Heart right ventricle (tissue), 16 donors: ENCODE measurements around the gene ENOX1. TPM values are rescaled to one million over a fixed set of nuclear protein-coding genes. Genes with fewer than 3 reads are reported as not detected.

ENCODE experiments used
- ATAC-seq, 8 donors: fragments of 200-7000 bp; cut with Tn5 transposase; one replicate each; pipeline ENCODE4 v1.9.1; 2020; ENCODE audit warnings: mild to moderate bottlenecking in 8 of 8, moderate library complexity in 8 of 8, moderate number of reproducible peaks in 1 of 8
- DNase-seq, 2 donors: peaks; one replicate each; pipeline ENCODE4 v3.0.0-alpha.2; 2020
- H3K27ac ChIP-seq, 10 donors: fragments of 200-600 bp; sonication (generic) in 2 of 10; one replicate each; pipeline versions ENCODE4 v1.5.0 to v1.8.0; 2020 to 2022; ENCODE audit warnings: mild to moderate bottlenecking in 3 of 10
- H3K27me3 ChIP-seq, 7 donors: fragments of 200-600 bp; one replicate each; pipeline ENCODE4 v1.8.0; 2021 to 2022; ENCODE audit warnings: mild to moderate bottlenecking in 2 of 7
- H3K36me3 ChIP-seq, 9 donors: fragments of 200-600 bp; sonication (generic) in 1 of 9; one replicate each; pipeline versions ENCODE4 v1.5.0 to v1.8.0; 2020 to 2022; ENCODE audit warnings: mild to moderate bottlenecking in 2 of 9
- H3K4me1 ChIP-seq, 9 donors: fragments of 200-600 bp; sonication (generic) in 1 of 9; one replicate each; pipeline versions ENCODE4 v1.5.0 to v1.8.0; 2020 to 2022; ENCODE audit warnings: mild to moderate bottlenecking in 4 of 9
- H3K4me3 ChIP-seq, 10 donors: fragments of 200-600 bp; sonication (generic) in 2 of 10; one replicate each; pipeline versions ENCODE4 v1.5.0 to v1.8.0; 2020 to 2022; ENCODE audit warnings: mild to moderate bottlenecking in 7 of 10, moderate library complexity in 2 of 10
- H3K9me3 ChIP-seq, 11 donors: fragments of 200-600 bp in 10 of 11; sonication (generic) in 2 of 11; one replicate each; pipeline versions ENCODE4 v1.5.0 to v1.8.0; 2013 to 2022; ENCODE audit warnings: mild to moderate bottlenecking in 2 of 11, control low read depth in 1 of 11, moderate library complexity in 1 of 11
- CTCF ChIP-seq, 9 donors: fragments of 200-600 bp; sonication (generic) in 2 of 9; IDR thresholded peaks; one replicate each; pipeline versions ENCODE4 v1.5.0 to v1.8.0; 2021 to 2022; ENCODE audit warnings: antibody characterized with exemption in 9 of 9, mild to moderate bottlenecking in 5 of 9, moderate library complexity in 1 of 9
- WGBS, 2 donors: extraction: QIAGEN DNeasy Blood & Tissue Kit; methylation state at CpG; one replicate each; pipeline ENCODE4 v1.1.7; 2013; ENCODE audit warnings: inconsistent platforms in 1 of 2; 5-methylcytosine and 5-hydroxymethylcytosine counted together
- intact Hi-C, 10 donors: fragments of 100-400 bp; cut with DNase I; formaldehyde crosslinking; loops; one replicate each; pipeline versions ENCODE4 v1.11.1 to v1.14.2; 2022
- polyA plus RNA-seq, 2 donors: library from polyadenylated mRNA; stranded (reverse); fragments of 200-250 nt; gene quantifications; one replicate each; pipeline ENCODE4 v1.2.3, GENCODE V29; 2013
- total RNA-seq, 10 donors: library from RNA; stranded (reverse); fragmentation: NEBNext Ultra II Directional in 3 of 10; extraction: Animal tissue kit (Norgen Biotek cat#: 25700) in 3 of 10; gene quantifications; one replicate each; pipeline versions ENCODE4 v1.2.1 to v1.2.4, GENCODE V29; 2021 to 2023
- donor health status: Arrhythmogenic right ventricular cardiomyopathy.
- donor health status: ischemic (EF 13 %, LVEDD 7.1; RV severe dilation, severe dysfunction).
- donor health status: healthy with polysubstance abuse.
- donor health status: DM: no; HTN: yes; CAD: no.
- donor health status: DM: no; HTN: no; CAD: no.
- donor health status: ischemic (EF 25% LVEDD 6.9; RV normal size, moderate dysfunction).
- donor health status: ischemic (EF 25% LVEDD 5.7; RV mildly dilated, moderate dysfunction).
- donor health status: healthy.
- donor health status: DM: yes; HTN: yes; CAD: no.
- donor health status: Ischemic cardiomyopathy.
- donor health status: ischemic (EF 35%, LVEDD 5.7; RV mildly dilated, moderate dysfunction).
- donor health status: nonischemic (EF 11% LVEDD 7.7; RV severe dilation, severe dysfunction).
- donor health status: DM: yes; HTN: yes; CAD: no.
- donor health status: PGD.
- donor health status: ischemic (EF 29% LVEDD 5.4; RV normal size, mild dysfunction).
- donor health status: nonischemic (EF 23%, LVEDD 6.1; RV moderate dilation, normal function).

Gene ENOX1
- total and polyA plus RNA-seq, 12 donors: 2.0 to 10.4 (median 7.1) TPM

GRCh38 chr13:43767341-43767931 lies 19.3 kb downstream of the ENOX1 start:
- H3K4me3 ChIP-seq: peak overlapping the region in 1 of 10 donors; percentile 3
- no peaks in the 10 kb centered on the region for H3K9me3 ChIP-seq
- no peaks in the 10 kb centered on the region for H3K36me3 ChIP-seq
- no peak for TF ChIP-seq CTCF (IDR thresholded peaks at IDR 0.05)
- peak overlapping the region; percentile 4 to 86 (median 73) for H3K27ac ChIP-seq
- DNase-seq (peak; percentile 21 to 34), ATAC-seq (peak; percentile 80 to 92 (median 90))
- 28 to 31% methylated on average over 2 of the region's 2 CpGs for WGBS, 2 donors
- H3K4me1 ChIP-seq: peaks cover 0 to 50% (median 24%) of the 10 kb centered on the region in 9 donors
- intact Hi-C loops: loop anchor here in 2 of 10 donors (5.0 kb wide), 2 partner anchors 70 to 80 kb away; no protein-coding TSS in a partner anchor
- H3K27me3 ChIP-seq: no peaks in the 10 kb centered on the region

- intact Hi-C loops: loop anchor here in 2 of 10 donors (5.0 kb wide), 2 partner anchors 69 to 79 kb away; no protein-coding TSS in a partner anchor
- no peak for TF ChIP-seq CTCF (IDR thresholded peaks at IDR 0.05)
- H3K36me3 ChIP-seq: no peaks in the 10 kb centered on the region
- DNase-seq (peak; percentile 35 to 41), ATAC-seq (peak; percentile 75 to 88 (median 86))
- H3K27ac ChIP-seq: peak overlapping the region; percentile 4 to 86 (median 73)
- peak overlapping the region in 1 of 10 donors; percentile 3 for H3K4me3 ChIP-seq
- H3K9me3 ChIP-seq: no peaks in the 10 kb centered on the region
- peaks cover 0 to 51% (median 24%) of the 10 kb centered on the region in 9 donors for H3K4me1 ChIP-seq
- 17 to 30% methylated on average over 5 of the region's 5 CpGs for WGBS, 2 donors
- H3K27me3 ChIP-seq: no peaks in the 10 kb centered on the region
Measured at GRCh38 chr13:43766725-43767124, 20.0 kb downstream of the ENOX1 start.

- H3K27me3 ChIP-seq: no peaks in the 10 kb centered on the region
- no peak overlapping the region for H3K4me3 ChIP-seq
- no peak for ATAC-seq
- H3K27ac ChIP-seq: no peak overlapping the region
- intact Hi-C loops: no loop called here
- no peak for TF ChIP-seq CTCF (IDR thresholded peaks at IDR 0.05)
- DNase-seq: no peak
- no peaks in the 10 kb centered on the region for H3K36me3 ChIP-seq
- no peaks in the 10 kb centered on the region for H3K9me3 ChIP-seq
- peaks cover 0 to 61% (median 24%) of the 10 kb centered on the region in 9 donors for H3K4me1 ChIP-seq
- 52 to 64% methylated on average over 2 of the region's 2 CpGs for WGBS, 2 donors
Measured at GRCh38 chr13:43764349-43764748, 22.4 kb downstream of the ENOX1 start.

- Histone ChIP-seq H3K36me3 (no peaks in the 10 kb centered on the region), H3K4me3 (no peak overlapping the region), H3K9me3 (no peaks in the 10 kb centered on the region), H3K27me3 (no peaks in the 10 kb centered on the region), H3K27ac (no peak overlapping the region), H3K4me1 (peaks cover 0 to 52% (median 24%) of the 10 kb centered on the region in 9 donors)
- intact Hi-C loops: no loop called here
- ATAC-seq (no peak), DNase-seq (no peak)
- no peak for TF ChIP-seq CTCF (IDR thresholded peaks at IDR 0.05)
- WGBS, 2 donors: 84 to 90% methylated on average over 6 of the region's 6 CpGs
Measured at GRCh38 chr13:43763143-43763759, 23.5 kb downstream of the ENOX1 start.
